Astrocyte of the spinal cord (primary cell): Measurements from ENCODE around the gene TMEM39A.

Source experiments
- DNase-seq: peaks from one replicate; pipeline ENCODE4 v3.0.0; 2011; ENCODE audit warnings: low read depth, low spot score
- H3K4me3 ChIP-seq: 2 replicates; pipeline ENCODE4 v1.5.1; 2011; ENCODE audit warnings: low read depth, mild to moderate bottlenecking, low read length, moderate library complexity
- CTCF ChIP-seq: IDR thresholded peaks from 2 replicates; pipeline ENCODE4 v1.5.1; 2012; ENCODE audit warnings: low read depth, mild to moderate bottlenecking, low read length, inconsistent platforms
- in situ Hi-C: cut with HindIII; loops from 2 replicates; pipeline ENCODE4 v1.10.0; 2017; ENCODE audit warnings: low sequenced_read_pairs

Gene TMEM39A

DNA sequence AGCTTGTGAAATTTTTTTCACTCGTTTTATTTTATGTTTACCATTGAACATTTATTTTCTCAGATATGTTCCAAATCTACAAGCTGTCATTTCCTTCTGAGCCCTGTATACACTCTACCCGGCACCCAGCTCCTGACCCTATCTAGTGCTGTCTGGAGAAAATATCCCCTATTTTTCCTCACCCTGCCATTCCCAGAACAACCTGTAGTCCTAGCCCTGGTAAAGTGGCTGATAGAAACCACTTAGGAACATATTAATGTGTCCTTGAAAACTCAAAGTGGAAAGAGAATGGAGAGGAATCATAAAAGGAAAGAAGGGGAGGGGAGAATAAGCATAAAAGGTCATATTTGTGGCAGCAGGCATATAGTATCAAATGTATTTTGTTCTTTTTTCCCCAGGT is 26.7 kb upstream of the TMEM39A start:
- TF ChIP-seq CTCF, result no peak
- H3K4me3 ChIP-seq, result no peak overlapping the region
- in situ Hi-C loops, result no loop called here
- DNase-seq, result no peak

DNA sequence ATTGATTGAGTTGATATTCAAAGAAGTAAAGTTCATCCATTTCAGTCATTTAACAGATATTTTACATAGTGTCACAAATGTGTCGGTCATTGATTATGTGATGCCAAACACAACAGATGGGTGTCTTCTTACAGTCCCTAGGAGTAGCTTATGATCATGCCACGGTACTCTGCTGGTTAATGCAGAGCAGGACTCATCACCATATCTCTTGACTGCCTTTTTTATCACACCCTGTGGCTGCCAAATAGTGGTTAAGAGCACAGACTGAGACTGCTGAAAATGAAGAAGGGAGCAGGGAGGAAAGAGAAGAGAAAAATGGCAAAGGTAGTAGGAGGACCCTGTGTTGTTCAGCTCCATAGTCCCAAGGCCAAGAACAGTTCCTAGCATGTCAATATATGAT is 22.1 kb upstream of the TMEM39A start:
- DNase-seq, result no peak
- in situ Hi-C loops, result no loop called here
- TF ChIP-seq CTCF, result no peak
- no peak overlapping the region for H3K4me3 ChIP-seq

GRCh38 chr3:119483101-119483500 is 19.7 kb upstream of the TMEM39A start:
- no peak overlapping the region for H3K4me3 ChIP-seq
- DNase-seq, result no peak
- in situ Hi-C loops, result no loop called here
- no peak for TF ChIP-seq CTCF

GRCh38 chr3:119481079-119481478 is 17.7 kb upstream of the TMEM39A start:
- TF ChIP-seq CTCF, result no peak
- in situ Hi-C loops, result no loop called here
- no peak for DNase-seq
- H3K4me3 ChIP-seq, result no peak overlapping the region

DNA sequence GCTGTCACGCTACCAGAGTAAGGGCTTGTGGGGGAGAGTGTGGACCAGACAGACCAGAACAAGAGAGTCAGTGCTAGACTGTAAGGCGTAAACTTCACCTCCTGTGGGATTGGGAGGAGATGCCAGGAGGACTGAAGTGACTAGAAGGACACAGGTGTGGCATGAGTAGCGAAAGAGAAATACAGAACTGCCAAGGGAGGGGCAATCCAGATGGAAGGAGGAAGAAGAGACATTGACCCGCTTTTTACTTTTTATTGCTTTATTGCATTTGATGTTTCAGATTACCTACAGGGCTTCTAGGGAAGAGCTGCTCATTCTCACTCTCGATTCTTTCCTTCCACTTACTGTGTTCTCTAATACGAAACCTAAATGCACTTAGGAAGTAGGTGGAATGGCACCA is 7.5 kb upstream of the TMEM39A start:
- no peak for TF ChIP-seq CTCF
- DNase-seq, result no peak
- in situ Hi-C loops, result no loop called here
- no peak overlapping the region for H3K4me3 ChIP-seq

- H3K4me3 ChIP-seq, result peak overlapping the region; percentile 91
- in situ Hi-C loops, result no loop called here
- peak; percentile 43 for DNase-seq
- no peak for TF ChIP-seq CTCF
Measured at GRCh38 chr3:119469418-119470189, 6.2 kb upstream of the TMEM39A start.
